Ectodermal cell (in vitro differentiated cells): ENCODE data around the gene SOX8.

Experiments
- H3K27ac ChIP-seq: 2 replicates; pipeline ENCODE4 v1.7.0; 2013; ENCODE audit warnings: mild to moderate bottlenecking, low read depth, low read length; ENCODE audit not compliant: insufficient read depth, poor library complexity, severe bottlenecking
- H3K27me3 ChIP-seq: 2 replicates; pipeline ENCODE4 v1.7.0; 2013; ENCODE audit warnings: mild to moderate bottlenecking, low read length; ENCODE audit not compliant: insufficient read depth, control insufficient read depth, poor library complexity, severe bottlenecking
- H3K36me3 ChIP-seq: one replicate; pipeline ENCODE4 v1.7.0; 2013; ENCODE audit warnings: low read length; ENCODE audit not compliant: control insufficient read depth, insufficient read depth
- H3K4me1 ChIP-seq: one replicate; pipeline ENCODE4 v1.7.0; 2013; ENCODE audit warnings: low read length; ENCODE audit not compliant: control insufficient read depth, insufficient read depth
- H3K4me3 ChIP-seq: 2 replicates; pipeline ENCODE4 v1.7.0; 2013; ENCODE audit warnings: low read depth, low read length, control low read depth; ENCODE audit not compliant: insufficient read depth
- H3K9me3 ChIP-seq: 2 replicates; pipeline ENCODE4 v1.7.0; 2013; ENCODE audit warnings: mild to moderate bottlenecking, low read length, moderate library complexity; ENCODE audit not compliant: control insufficient read depth
- WGBS, 2 experiments: methylation state at CpG; one replicate each; pipeline ENCODE4 v1.1.7; 2013; ENCODE audit warnings: missing lambda C conversion rate in 2 of 2; 5-methylcytosine and 5-hydroxymethylcytosine counted together

Gene SOX8

DNA sequence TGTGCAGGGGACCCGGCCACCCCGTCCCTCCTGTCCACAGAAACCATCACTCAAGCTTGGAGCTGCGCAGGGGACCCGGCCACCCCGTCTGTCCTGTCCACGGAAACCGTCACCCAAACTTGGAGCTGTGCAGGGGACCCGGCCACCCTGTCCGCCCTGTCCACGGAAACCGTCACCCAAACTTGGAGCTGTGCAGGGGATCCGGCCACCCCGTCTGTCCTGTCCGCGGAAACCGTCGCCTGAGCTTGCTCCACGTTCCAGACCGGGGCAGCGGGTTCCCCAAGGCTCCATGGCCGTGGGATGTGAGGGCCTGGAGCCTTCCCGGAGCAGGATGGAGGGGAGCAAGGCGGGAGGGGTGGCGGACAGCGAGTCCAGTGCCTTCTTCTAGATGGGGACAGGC lies 25.2 kb downstream of the SOX8 start:
- no peak overlapping the region for H3K27ac ChIP-seq
- H3K27me3 ChIP-seq, result no peaks in the 10 kb centered on the region
- whole genome bisulfite sequencing, 2 experiments, result 95% methylated on average over 25 of the region's 25 CpGs
- no peaks in the 10 kb centered on the region for H3K36me3 ChIP-seq
- H3K4me3 ChIP-seq, result no peak overlapping the region
- H3K4me1 ChIP-seq, result no peaks in the 10 kb centered on the region
- H3K9me3 ChIP-seq, result no peaks in the 10 kb centered on the region

DNA sequence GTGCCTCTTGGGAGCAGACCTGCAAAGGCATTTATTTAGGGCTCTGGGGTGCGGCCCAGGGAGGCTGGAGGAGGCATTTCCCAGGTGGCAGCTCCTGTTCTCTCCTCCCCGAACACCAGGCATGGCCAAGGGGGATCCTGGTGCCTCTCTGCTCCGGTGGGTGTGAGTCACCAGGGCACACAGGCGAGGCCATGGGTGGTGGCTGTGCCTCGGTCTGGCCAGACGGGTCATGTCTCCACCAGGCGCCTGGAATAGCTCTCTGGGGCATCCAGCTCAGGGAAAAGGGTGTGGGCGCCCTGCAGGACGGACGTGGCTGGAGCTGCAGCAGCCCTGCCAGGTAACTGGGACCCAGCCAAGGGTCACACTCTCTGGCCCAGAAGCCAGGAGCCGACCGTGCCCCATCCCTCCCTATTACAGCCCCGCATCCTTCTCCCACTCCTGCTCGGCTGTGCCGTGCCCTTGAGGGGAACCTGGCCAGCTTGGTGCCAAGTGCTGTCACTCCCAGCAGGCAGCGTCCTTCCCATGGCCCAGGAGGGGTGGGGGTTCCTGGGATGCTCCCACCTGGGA lies 25.8 kb downstream of the SOX8 start:
- no peak overlapping the region for H3K4me3 ChIP-seq
- no peaks in the 10 kb centered on the region for H3K9me3 ChIP-seq
- no peaks in the 10 kb centered on the region for H3K4me1 ChIP-seq
- H3K27me3 ChIP-seq, result no peaks in the 10 kb centered on the region
- no peak overlapping the region for H3K27ac ChIP-seq
- WGBS, 2 experiments, result 93 to 94% methylated on average over 16 of the region's 16 CpGs
- H3K36me3 ChIP-seq, result no peaks in the 10 kb centered on the region

DNA sequence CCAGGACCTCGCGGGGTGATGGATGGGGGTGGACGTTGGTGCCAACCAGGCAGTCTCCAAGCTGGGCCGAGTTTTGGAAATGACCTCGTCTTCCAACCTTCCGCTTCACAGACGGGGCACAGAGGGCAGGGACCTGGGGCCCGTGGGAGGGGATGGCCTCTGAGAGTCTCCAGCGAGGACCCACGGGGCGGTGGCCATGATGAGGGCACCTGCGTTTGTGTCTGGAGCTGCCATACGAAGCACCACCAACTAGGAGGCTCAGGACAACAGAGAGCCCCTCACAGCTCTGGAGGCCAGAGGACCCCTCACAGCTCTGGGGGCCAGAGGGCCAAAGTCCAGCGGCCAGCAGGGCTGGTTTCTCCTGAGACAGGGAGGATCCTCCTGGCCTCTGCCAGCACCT lies 26.5 kb downstream of the SOX8 start:
- Histone ChIP-seq H3K27ac (no peak overlapping the region), H3K4me3 (no peak overlapping the region), H3K27me3 (no peaks in the 10 kb centered on the region), H3K9me3 (no peaks in the 10 kb centered on the region), H3K36me3 (no peaks in the 10 kb centered on the region), H3K4me1 (no peaks in the 10 kb centered on the region)
- 93 to 95% methylated on average over 14 of the region's 14 CpGs for WGBS, 2 experiments

DNA sequence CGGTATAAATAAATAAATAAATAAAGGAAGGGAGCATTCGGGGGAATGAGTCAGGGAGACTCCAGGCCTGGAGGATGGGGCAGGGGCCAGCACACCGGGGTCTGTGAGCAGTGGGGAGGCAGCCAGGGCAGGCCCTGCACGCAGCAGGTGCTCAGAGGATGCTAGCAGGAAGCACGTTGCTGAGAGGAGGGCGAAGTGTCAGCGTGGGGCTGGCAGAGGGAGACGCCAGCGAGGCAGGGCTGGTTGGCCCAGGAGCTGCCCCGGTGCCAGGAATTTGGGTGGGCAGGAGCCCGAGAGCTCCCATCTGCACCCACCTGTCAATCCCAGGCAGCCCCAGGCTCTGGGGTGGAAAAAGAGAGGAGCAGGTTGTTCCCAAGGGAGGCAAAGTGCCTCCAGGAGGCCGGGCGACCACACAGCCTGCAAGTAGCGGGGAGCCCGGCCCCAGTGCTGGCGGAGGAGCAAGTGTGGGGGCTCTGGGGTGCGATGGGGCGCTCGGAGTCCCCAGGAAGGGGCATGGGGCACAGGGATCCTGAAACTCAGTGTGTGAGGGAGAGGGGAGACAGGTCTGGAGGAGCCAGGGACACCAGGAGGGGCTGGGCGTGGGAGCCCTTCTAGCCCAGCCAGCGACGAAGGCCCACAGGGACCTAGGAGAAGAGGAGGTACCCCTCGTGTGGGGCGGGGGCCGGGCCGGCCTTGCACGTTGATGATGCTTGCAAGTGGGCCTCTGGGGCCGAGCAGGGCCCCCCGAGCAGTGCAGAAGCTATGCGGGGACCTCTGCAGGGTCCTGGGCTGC lies 28.0 kb downstream of the SOX8 start:
- peaks cover 4% of the 10 kb centered on the region for H3K4me1 ChIP-seq
- no peak overlapping the region for H3K27ac ChIP-seq
- 91 to 93% methylated on average over 30 of the region's 30 CpGs for WGBS, 2 experiments
- H3K4me3 ChIP-seq, result no peak overlapping the region
- H3K27me3 ChIP-seq, result no peaks in the 10 kb centered on the region
- no peaks in the 10 kb centered on the region for H3K9me3 ChIP-seq
- no peaks in the 10 kb centered on the region for H3K36me3 ChIP-seq

- WGBS, 2 experiments, result 83 to 84% methylated on average over 20 of the region's 20 CpGs
- no peaks in the 10 kb centered on the region for H3K36me3 ChIP-seq
- peaks cover 11% of the 10 kb centered on the region for H3K4me1 ChIP-seq
- no peak overlapping the region for H3K4me3 ChIP-seq
- no peaks in the 10 kb centered on the region for H3K9me3 ChIP-seq
- no peak overlapping the region for H3K27ac ChIP-seq
- H3K27me3 ChIP-seq, result no peaks in the 10 kb centered on the region
These were observed 28.7 kb downstream of the SOX8 start for GRCh38 chr16:1010251-1010650.

DNA sequence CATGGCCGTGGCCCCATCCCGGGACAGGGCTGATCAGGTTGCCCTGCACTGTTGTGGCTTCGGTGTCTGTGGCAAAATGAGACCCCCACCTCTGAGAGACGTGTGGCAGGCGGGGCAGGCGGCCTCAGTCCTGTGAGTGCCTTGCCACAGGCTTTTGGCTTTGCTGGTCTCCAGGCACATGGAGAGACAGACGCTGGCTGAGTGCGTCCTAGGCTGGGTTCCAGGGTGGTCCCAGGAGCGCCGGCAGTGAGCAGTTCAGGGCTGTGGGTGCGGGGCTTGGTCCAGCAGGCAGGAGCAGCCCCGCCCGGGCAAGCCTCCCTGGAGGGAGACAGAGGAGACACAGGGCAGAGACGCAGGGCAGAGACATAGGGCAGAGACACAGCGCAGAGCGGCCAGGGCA lies 29.2 kb downstream of the SOX8 start:
- 94 to 95% methylated on average over 16 of the region's 16 CpGs for WGBS, 2 experiments
- no peaks in the 10 kb centered on the region for H3K9me3 ChIP-seq
- no peak overlapping the region for H3K4me3 ChIP-seq
- no peaks in the 10 kb centered on the region for H3K36me3 ChIP-seq
- no peaks in the 10 kb centered on the region for H3K27me3 ChIP-seq
- H3K27ac ChIP-seq, result no peak overlapping the region
- peaks cover 14% of the 10 kb centered on the region for H3K4me1 ChIP-seq

DNA sequence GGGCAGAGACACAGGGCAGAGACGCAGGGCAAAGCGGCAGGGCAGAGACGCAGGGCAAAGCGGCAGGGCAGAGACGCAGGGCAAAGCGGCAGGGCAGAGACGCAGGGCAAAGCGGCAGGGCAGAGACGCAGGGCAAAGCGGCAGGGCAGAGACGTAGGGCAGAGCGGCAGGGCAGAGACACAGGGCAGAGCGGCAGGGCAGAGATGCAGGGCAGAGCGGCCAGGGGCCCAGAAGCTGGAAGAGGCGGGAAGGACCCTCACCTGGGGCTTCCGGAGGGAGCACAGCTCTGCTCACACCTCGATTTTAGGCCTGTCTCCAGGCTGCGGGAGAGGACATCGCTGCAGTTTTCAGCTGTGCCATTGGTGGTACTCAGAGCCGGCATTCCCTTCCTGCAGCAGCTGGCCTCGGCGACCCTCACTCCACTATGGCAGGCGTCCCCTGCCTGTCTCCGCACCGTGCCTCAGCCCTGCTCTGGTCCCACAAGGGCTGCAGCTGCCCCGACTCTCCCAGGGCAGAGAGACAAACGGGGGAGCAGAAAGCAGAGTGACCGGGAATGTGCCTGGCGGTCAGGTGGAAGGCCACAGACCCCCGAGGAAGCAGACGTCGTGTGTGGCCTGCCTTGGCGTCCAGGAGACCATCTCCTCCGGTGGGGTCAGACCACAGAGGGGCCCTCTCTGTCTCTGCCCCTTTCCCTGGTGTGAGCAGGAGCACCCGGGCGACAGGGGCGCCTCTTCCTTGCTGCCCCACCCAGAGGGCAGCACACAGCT lies 29.9 kb downstream of the SOX8 start:
- H3K9me3 ChIP-seq, result no peaks in the 10 kb centered on the region
- WGBS, 2 experiments, result 91 to 92% methylated on average over 37 of the region's 37 CpGs
- H3K36me3 ChIP-seq, result no peaks in the 10 kb centered on the region
- H3K4me3 ChIP-seq, result no peak overlapping the region
- H3K27me3 ChIP-seq, result no peaks in the 10 kb centered on the region
- peaks cover 14% of the 10 kb centered on the region for H3K4me1 ChIP-seq
- H3K27ac ChIP-seq, result no peak overlapping the region

- 94% methylated on average over 19 of the region's 19 CpGs for WGBS, 2 experiments
- Histone ChIP-seq H3K9me3 (no peaks in the 10 kb centered on the region), H3K36me3 (no peaks in the 10 kb centered on the region), H3K27me3 (no peaks in the 10 kb centered on the region), H3K4me3 (no peak overlapping the region), H3K27ac (no peak overlapping the region), H3K4me1 (peaks cover 14% of the 10 kb centered on the region)
These were observed 30.6 kb downstream of the SOX8 start for GRCh38 chr16:1012135-1012534.

GRCh38 chr16:1012722-1013592 lies 31.4 kb downstream of the SOX8 start:
- no peak overlapping the region for H3K4me3 ChIP-seq
- peaks cover 14% of the 10 kb centered on the region for H3K4me1 ChIP-seq
- H3K27me3 ChIP-seq, result no peaks in the 10 kb centered on the region
- WGBS, 2 experiments, result 93 to 94% methylated on average over 28 of the region's 28 CpGs
- no peaks in the 10 kb centered on the region for H3K9me3 ChIP-seq
- no peaks in the 10 kb centered on the region for H3K36me3 ChIP-seq
- H3K27ac ChIP-seq, result no peak overlapping the region

DNA sequence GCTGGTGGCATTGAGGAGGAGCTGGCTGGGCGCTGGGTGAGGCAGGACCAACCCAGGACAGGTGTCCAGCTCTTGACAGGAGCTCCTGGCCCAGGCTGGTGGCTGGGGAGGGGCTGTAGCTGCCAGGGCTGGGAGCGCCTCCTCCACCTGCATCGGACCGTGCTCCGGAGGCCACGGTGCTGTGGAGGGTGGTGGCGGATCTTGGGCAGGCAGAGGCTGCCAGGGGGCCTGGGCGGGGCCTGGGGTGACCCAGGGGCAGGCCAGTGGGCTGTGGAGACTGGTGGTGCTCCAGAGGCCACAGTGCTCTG lies 32.0 kb downstream of the SOX8 start:
- Histone ChIP-seq H3K36me3 (no peaks in the 10 kb centered on the region), H3K27me3 (no peaks in the 10 kb centered on the region), H3K4me1 (peaks cover 14% of the 10 kb centered on the region), H3K27ac (no peak overlapping the region), H3K4me3 (no peak overlapping the region), H3K9me3 (no peaks in the 10 kb centered on the region)
- WGBS, 2 experiments, result 86 to 89% methylated on average over 8 of the region's 8 CpGs
